ENCODE measurements around the gene MAD1L1.

DNA sequence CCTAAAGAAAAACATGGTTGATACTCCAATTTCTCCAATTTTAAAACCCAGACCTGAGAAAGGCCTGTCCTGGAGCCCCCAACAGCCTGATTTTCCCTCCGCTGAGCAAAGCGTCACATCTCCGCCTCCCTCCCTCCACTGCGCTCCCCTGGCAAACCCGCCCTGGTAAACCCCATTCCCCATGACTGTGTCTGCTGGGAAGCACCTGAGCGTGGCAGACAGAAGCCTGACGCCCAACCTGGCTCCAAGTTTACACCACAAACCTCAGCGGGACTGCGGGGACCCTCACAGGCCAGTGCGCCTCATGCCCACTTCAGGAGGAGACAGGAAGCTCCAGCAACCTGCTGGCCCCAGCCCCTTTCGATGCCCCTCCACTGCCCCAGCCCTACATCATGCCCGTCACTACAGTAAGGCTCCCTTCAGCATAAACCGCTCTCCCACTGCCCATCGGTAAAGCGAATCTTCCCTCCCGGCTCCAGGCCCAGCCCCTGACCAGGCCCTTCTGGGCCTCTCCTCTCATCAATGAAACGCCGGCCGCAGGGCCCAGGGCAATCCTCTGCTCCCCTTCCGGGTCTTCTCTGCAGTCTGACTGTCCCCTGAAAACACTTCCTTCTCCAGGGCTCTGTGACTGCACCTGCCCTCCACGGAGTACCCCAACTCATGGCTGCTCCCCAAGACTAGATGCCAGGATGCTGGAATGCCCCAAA lies 233.3 kb downstream of the MAD1L1 start:
- TF ChIP-seq TCF4 (CRISPR knock-in tag; IDR thresholded peaks at IDR 0.05; ENCODE audit: borderline replicate concordance) (no peak), ARNTL (CRISPR knock-in tag; IDR thresholded peaks at IDR 0.05; ENCODE audit: borderline replicate concordance, low read depth) (no peak), RARB (CRISPR knock-in tag; IDR thresholded peaks at IDR 0.05) (no peak), ZNF70 (CRISPR knock-in tag; IDR thresholded peaks at IDR 0.05) (no peak), OSR1 (CRISPR knock-in tag; IDR thresholded peaks at IDR 0.05) (no peak), ESRRG (CRISPR knock-in tag; IDR thresholded peaks at IDR 0.05) (no peak)
- TF ChIP-seq, protein P1, sequence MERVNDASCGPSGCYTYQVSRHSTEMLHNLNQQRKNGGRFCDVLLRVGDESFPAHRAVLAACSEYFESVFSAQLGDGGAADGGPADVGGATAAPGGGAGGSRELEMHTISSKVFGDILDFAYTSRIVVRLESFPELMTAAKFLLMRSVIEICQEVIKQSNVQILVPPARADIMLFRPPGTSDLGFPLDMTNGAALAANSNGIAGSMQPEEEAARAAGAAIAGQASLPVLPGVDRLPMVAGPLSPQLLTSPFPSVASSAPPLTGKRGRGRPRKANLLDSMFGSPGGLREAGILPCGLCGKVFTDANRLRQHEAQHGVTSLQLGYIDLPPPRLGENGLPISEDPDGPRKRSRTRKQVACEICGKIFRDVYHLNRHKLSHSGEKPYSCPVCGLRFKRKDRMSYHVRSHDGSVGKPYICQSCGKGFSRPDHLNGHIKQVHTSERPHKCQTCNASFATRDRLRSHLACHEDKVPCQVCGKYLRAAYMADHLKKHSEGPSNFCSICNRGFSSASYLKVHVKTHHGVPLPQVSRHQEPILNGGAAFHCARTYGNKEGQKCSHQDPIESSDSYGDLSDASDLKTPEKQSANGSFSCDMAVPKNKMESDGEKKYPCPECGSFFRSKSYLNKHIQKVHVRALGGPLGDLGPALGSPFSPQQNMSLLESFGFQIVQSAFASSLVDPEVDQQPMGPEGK (CRISPR knock-in tag; IDR thresholded peaks at IDR 0.05; ENCODE audit: borderline replicate concordance): no peak
- TF ChIP-seq, protein P2, sequence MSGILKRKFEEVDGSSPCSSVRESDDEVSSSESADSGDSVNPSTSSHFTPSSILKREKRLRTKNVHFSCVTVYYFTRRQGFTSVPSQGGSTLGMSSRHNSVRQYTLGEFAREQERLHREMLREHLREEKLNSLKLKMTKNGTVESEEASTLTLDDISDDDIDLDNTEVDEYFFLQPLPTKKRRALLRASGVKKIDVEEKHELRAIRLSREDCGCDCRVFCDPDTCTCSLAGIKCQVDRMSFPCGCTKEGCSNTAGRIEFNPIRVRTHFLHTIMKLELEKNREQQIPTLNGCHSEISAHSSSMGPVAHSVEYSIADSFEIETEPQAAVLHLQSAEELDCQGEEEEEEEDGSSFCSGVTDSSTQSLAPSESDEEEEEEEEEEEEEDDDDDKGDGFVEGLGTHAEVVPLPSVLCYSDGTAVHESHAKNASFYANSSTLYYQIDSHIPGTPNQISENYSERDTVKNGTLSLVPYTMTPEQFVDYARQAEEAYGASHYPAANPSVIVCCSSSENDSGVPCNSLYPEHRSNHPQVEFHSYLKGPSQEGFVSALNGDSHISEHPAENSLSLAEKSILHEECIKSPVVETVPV (CRISPR knock-in tag; IDR thresholded peaks at IDR 0.05): no peak

Measured in SK-N-SH treated with all-trans-retinoic acid at 6 μM for 48 hours (cell line).